Kidney (tissue), 14 donors: ENCODE measurements around the gene ZNF132. TPM values are rescaled to one million over a fixed set of nuclear protein-coding genes. Genes with fewer than 3 reads are reported as not detected.

Experiments used
- DNase-seq, 5 donors: peaks; one replicate each; pipeline ENCODE4 v3.0.0-alpha.2; 2013 to 2020
- FAIRE-seq: peaks from 2 replicates; lab custom pipeline; 2012; peaks lifted over from hg19 to GRCh38; lab: Jason Lieb, UNC
- H3K27ac ChIP-seq, 2 donors: one replicate each; pipeline ENCODE4 v1.7.0; 2013; ENCODE audit warnings: low read depth in 2 of 2, low read length in 2 of 2, inconsistent platforms in 1 of 2
- H3K27me3 ChIP-seq: one replicate; pipeline ENCODE4 v1.7.1; 2013; ENCODE audit warnings: low read length, inconsistent platforms; ENCODE audit not compliant: control insufficient read depth, insufficient read depth
- H3K36me3 ChIP-seq, 3 donors: one replicate each; pipeline versions ENCODE4 v1.7.0 to v1.7.1; 2013; ENCODE audit warnings: low read length in 3 of 3, control low read depth in 1 of 3, inconsistent platforms in 1 of 3; ENCODE audit not compliant: insufficient read depth in 3 of 3, control insufficient read depth in 2 of 3
- H3K4me1 ChIP-seq, 3 donors: one replicate each; pipeline versions ENCODE4 v1.7.0 to v1.7.1; 2013; ENCODE audit warnings: low read length in 3 of 3, inconsistent platforms in 1 of 3, low read depth in 1 of 3; ENCODE audit not compliant: control insufficient read depth in 2 of 3, insufficient read depth in 2 of 3
- H3K4me3 ChIP-seq, 3 donors: one replicate each; pipeline versions ENCODE4 v1.7.0 to v1.8.1; 2013; ENCODE audit warnings: low read length in 3 of 3, control low read depth in 1 of 3, inconsistent platforms in 1 of 3
- H3K9ac ChIP-seq, 3 donors: one replicate each; pipeline versions ENCODE4 v1.7.0 to v1.7.1; 2013; ENCODE audit warnings: low read length in 3 of 3, control low read depth in 1 of 3, inconsistent platforms in 1 of 3
- H3K9me3 ChIP-seq, 3 donors: one replicate each; pipeline versions ENCODE4 v1.7.0 to v1.7.1; 2013; ENCODE audit warnings: low read length in 3 of 3, control low read depth in 1 of 3, inconsistent platforms in 1 of 3; ENCODE audit not compliant: control insufficient read depth in 2 of 3, insufficient read depth in 1 of 3
- CTCF ChIP-seq: IDR thresholded peaks from 3 replicates; pipeline ENCODE4 v1.5.1; 2012; ENCODE audit warnings: mild to moderate bottlenecking, moderate library complexity, borderline replicate concordance; ENCODE audit not compliant: insufficient read depth; ENCODE audit errors: extremely low read depth
- intact Hi-C: fragments of 100-400 bp; cut with DNase I; formaldehyde crosslinking; loops from one replicate; pipeline ENCODE4 v1.11.1; 2022
- polyA plus RNA-seq: library from polyadenylated mRNA; stranded (reverse); fragments of 350-450 nt; fragmentation: Illumina TruSeq; extraction: RNeasy Lipid Tissue Mini Kit (QIAGEN cat#74804); gene quantifications from one replicate; pipeline ENCODE4 v1.2.3, GENCODE V29; 2014; ENCODE audit warnings: low read depth, low replicate concordance; ENCODE audit not compliant: insufficient read depth
- total RNA-seq: library from RNA; stranded (reverse); fragmentation: NEBNext Ultra II Directional; extraction: Animal tissue kit (Norgen Biotek cat#: 25700); gene quantifications from one replicate; pipeline ENCODE4 v1.2.1, GENCODE V29; 2021
- donor health status: control.
- donor health status: control.
- donor health status: control.
- donor health status: control.
- donor health status: control.
- donor health status: DM: yes; HTN: yes; CAD: no.
- donor health status: Normal renal cell carcinoma (clear cell type).

Gene ZNF132
- total and polyA plus RNA-seq, 2 donors from 2014 or later, result 2.9 to 7.8 TPM

- H3K27ac ChIP-seq, result no peak overlapping the region
- no peak for TF ChIP-seq CTCF
- peaks cover 2 to 26% (median 4%) of the 10 kb centered on the region in 3 donors for H3K36me3 ChIP-seq
- no peaks in the 10 kb centered on the region for H3K27me3 ChIP-seq
- H3K9ac ChIP-seq, result no peak overlapping the region
- H3K4me1 ChIP-seq, result peaks cover 3 to 13% (median 7%) of the 10 kb centered on the region in 3 donors
- no peaks in the 10 kb centered on the region for H3K9me3 ChIP-seq
- intact Hi-C loops, result no loop called here
- peak overlapping the region in 2 of 3 donors; percentile 87 to 98 for H3K4me3 ChIP-seq
- DNase-seq, result peak in 1 of 5 donors; percentile 46
- no peak for FAIRE-seq
Measured at GRCh38 chr19:58388175-58388526, 51.8 kb downstream of the ZNF132 start.

DNA sequence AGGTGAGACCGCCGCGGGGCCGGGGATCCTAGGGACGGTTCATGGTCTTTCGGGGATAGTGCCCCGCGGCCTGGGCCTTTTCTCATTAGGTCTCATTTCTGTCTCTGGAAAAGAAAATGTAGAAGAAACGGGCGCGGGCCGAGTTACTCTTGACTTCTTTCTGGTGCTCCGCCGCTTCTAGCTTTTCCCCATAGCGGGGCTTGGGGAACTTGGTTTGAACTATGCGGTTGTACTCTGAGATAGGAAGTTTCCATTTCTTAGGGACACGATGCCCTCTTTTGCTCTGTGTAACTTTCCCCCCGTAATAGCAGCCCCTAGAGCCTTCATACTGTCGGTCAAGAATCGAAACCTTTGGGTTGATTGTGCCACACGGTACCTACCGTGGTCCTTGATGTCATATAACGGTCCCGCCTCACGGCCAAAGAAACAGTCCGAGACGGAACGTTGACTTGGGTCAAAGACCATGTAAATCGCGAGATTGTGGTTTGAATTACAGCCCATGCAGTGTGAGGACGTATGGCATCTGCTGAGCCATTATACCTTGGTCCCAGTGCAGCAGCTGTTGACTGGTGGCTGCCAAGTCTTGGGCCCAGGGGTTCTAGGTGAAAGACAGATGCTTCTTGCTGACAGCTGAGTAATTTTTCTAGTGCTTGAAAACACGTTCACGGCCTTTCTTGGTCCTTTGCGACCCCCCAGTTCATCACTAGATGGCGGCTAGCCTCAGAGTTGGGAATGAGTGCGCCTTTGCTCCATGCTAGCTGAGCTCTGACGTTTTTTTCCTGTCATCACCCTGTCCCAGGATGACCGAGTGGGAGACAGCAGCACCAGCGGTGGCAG lies 52.4 kb downstream of the ZNF132 start:
- Histone ChIP-seq H3K4me3 (peak overlapping the region; percentile 87 to 98 (median 88)), H3K9me3 (no peaks in the 10 kb centered on the region), H3K36me3 (peaks cover 0 to 20% (median 2%) of the 10 kb centered on the region in 3 donors), H3K27ac (no peak overlapping the region), H3K27me3 (no peaks in the 10 kb centered on the region), H3K9ac (peak overlapping the region; percentile 57 to 91 (median 82)), H3K4me1 (peaks cover 3 to 13% (median 7%) of the 10 kb centered on the region in 3 donors)
- peak in 1 of 5 donors; percentile 8 for DNase-seq
- intact Hi-C loops, result no loop called here
- TF ChIP-seq CTCF, result no peak
- FAIRE-seq, result no peak

DNA sequence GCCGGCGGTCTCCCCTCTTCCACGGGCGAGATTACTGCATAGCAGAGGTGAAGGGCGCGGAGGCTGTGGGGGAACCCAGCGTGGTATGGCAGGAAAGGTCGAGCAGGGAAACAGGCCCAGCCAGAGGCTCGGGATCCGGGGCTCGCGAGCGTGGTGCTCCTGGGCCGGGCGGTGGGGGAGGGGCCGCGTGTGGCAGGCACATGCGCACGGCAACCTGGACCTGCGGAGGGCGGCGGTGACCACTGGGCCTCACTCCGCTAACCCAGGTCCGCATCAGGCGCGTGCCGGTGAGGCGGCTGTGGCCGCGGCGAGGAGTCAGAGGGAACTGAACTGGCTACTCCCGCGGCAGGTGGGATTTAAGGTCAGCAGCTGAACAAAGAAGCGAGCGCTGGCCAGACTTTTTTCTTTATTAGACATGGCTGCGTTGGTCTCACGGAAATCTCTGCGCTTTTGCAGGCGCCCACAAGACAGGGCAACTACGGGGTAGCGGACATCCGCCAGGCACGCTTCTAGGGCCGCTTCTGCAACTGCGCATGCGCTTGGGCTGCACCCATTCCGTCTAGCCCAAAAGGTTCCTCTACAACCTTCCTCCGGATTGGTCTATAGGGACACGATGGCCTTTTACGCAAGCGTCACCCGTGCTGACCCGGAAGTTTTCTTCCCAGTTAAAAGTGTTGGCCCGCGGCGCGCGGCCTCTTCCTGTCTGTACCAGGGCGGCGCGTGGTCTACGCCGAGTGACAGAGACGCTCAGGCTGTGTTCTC lies 53.2 kb downstream of the ZNF132 start, which contains the start of gene RPS5:
Gene RPS5, plus strand, starts transcription at position 694 of the 762 bp plus-strand sequence. CDS start 869 bp downstream, outside the sequence.
- H3K36me3 ChIP-seq, result peaks cover 0 to 18% (median 2%) of the 10 kb centered on the region in 3 donors
- peaks cover 3 to 16% (median 7%) of the 10 kb centered on the region in 3 donors for H3K4me1 ChIP-seq
- H3K9me3 ChIP-seq, result no peaks in the 10 kb centered on the region
- peak within 1 kb of the TSS; percentile 82 to 93 (median 91) for H3K9ac ChIP-seq
- peak within 1 kb of the TSS; percentile 97 for H3K27ac ChIP-seq
- H3K4me3 ChIP-seq, result peak within 1 kb of the TSS; percentile 87 to 98 (median 88)
- TF ChIP-seq CTCF, result no peak
- intact Hi-C loops, result no loop called here
- peak; percentile 32 for FAIRE-seq
- H3K27me3 ChIP-seq, result no peaks in the 10 kb centered on the region
- DNase-seq, result peak; percentile 97 to 99 (median 99)
